Measurements from ENCODE around the gene SMIM38. TPM values are rescaled to one million over a fixed set of nuclear protein-coding genes. Genes with fewer than 3 reads are reported as not detected.

SMIM38 gene
- total and polyA plus RNA-seq, 2 experiments from 2014 or later = 0.38 TPM; not detected in 1

DNA sequence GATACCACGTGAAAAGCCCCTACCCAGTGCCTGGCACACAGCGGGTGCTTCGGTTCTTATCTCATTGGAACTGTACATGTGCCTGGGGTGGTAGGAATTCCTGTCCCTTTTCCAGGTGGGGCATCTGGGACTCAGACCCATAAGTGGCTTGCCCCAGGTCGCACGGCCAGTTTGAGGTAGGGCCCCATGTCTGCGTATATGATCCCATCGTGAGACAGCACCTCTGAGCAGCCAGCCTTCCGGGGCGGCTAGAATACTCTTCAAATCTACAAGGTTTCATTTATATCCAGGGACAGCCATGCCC, 33.5 kb upstream of the SMIM38 start (continued):
- TF ChIP-seq, protein P1, sequence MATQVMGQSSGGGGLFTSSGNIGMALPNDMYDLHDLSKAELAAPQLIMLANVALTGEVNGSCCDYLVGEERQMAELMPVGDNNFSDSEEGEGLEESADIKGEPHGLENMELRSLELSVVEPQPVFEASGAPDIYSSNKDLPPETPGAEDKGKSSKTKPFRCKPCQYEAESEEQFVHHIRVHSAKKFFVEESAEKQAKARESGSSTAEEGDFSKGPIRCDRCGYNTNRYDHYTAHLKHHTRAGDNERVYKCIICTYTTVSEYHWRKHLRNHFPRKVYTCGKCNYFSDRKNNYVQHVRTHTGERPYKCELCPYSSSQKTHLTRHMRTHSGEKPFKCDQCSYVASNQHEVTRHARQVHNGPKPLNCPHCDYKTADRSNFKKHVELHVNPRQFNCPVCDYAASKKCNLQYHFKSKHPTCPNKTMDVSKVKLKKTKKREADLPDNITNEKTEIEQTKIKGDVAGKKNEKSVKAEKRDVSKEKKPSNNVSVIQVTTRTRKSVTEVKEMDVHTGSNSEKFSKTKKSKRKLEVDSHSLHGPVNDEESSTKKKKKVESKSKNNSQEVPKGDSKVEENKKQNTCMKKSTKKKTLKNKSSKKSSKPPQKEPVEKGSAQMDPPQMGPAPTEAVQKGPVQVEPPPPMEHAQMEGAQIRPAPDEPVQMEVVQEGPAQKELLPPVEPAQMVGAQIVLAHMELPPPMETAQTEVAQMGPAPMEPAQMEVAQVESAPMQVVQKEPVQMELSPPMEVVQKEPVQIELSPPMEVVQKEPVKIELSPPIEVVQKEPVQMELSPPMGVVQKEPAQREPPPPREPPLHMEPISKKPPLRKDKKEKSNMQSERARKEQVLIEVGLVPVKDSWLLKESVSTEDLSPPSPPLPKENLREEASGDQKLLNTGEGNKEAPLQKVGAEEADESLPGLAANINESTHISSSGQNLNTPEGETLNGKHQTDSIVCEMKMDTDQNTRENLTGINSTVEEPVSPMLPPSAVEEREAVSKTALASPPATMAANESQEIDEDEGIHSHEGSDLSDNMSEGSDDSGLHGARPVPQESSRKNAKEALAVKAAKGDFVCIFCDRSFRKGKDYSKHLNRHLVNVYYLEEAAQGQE (IDR thresholded peaks at IDR 0.05; ENCODE audit: unreplicated experiment) = no peak
- TF ChIP-seq CREB1 (CRISPR knock-in tag; IDR thresholded peaks at IDR 0.05; ENCODE audit: low read depth) (no peak), ZNF331 (CRISPR knock-in tag; IDR thresholded peaks at IDR 0.05; ENCODE audit: low read depth) (no peak), EZH2phosphoT487 (IDR thresholded peaks at IDR 0.05; ENCODE audit: unreplicated experiment) (no peak)

DNA sequence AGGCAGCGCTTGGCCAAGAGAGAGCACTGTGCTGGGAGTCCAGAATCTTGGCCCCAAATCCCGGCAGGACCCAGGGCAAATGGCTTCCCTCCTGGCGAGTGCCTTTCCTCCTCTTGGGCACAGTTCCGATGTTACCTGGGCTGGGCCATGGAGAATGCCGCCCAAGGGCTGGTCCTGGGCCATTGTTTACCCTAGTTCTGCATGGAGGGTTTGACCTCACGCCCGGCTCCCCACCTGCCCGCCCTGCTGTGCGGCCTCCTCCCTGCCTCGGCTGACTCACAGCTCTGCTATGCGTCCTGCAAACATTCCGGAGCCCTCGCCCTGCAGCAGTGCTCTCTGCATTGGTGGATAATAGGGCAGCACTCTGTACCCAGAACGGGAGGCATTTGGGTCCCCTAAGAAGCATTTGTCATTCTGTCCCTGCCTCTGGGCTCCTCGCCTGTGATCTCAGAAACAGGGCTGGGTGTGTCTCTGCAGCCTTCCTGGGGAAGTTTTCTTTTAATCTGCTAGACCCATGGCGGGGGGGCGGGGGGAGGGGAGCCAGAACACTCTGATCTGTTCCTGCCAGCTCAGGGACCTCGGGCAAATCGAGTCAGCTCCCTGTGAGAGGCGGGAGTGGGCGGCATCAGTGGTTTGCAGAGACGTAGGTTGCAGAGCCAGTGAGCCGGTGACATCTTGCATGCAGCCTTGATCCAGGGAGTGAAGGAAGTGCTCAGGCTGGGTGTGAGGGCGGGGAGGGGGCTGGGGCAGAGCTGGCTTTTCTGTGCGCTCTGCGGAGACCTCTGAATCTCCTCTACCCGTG, 32.9 kb upstream of the SMIM38 start:
- peak overlapping the region; percentile 74; the same call in 1 of the 2 replicates for H3K4me2 ChIP-seq
- H3K9me2 ChIP-seq (ENCODE audit: insufficient read depth) = no peaks in the 10 kb centered on the region
- no peaks in the 10 kb centered on the region for H4K20me1 ChIP-seq (replicated peaks; ENCODE audit: insufficient read depth)
- H3K4me1 Mint-ChIP-seq = peaks cover 18% of the 10 kb centered on the region
- TF ChIP-seq JUNB (IDR thresholded peaks at IDR 0.05; ENCODE audit: unreplicated experiment) (no peak), POLR2AphosphoS5 (IDR thresholded peaks at IDR 0.05; ENCODE audit: low read depth) (0 out of 2 replicates have a peak, but pooled peaks have one; percentile 25), CREB1 (CRISPR knock-in tag; IDR thresholded peaks at IDR 0.05; ENCODE audit: low read depth) (0 out of 2 replicates have a peak, but pooled peaks have one; percentile 29)
- TF ChIP-seq, protein P2, sequence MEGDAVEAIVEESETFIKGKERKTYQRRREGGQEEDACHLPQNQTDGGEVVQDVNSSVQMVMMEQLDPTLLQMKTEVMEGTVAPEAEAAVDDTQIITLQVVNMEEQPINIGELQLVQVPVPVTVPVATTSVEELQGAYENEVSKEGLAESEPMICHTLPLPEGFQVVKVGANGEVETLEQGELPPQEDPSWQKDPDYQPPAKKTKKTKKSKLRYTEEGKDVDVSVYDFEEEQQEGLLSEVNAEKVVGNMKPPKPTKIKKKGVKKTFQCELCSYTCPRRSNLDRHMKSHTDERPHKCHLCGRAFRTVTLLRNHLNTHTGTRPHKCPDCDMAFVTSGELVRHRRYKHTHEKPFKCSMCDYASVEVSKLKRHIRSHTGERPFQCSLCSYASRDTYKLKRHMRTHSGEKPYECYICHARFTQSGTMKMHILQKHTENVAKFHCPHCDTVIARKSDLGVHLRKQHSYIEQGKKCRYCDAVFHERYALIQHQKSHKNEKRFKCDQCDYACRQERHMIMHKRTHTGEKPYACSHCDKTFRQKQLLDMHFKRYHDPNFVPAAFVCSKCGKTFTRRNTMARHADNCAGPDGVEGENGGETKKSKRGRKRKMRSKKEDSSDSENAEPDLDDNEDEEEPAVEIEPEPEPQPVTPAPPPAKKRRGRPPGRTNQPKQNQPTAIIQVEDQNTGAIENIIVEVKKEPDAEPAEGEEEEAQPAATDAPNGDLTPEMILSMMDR (conservative IDR thresholded peaks at IDR 0.05; ENCODE audit: low read depth in 2 of 2) = no peak
- TF ChIP-seq, protein P3, sequence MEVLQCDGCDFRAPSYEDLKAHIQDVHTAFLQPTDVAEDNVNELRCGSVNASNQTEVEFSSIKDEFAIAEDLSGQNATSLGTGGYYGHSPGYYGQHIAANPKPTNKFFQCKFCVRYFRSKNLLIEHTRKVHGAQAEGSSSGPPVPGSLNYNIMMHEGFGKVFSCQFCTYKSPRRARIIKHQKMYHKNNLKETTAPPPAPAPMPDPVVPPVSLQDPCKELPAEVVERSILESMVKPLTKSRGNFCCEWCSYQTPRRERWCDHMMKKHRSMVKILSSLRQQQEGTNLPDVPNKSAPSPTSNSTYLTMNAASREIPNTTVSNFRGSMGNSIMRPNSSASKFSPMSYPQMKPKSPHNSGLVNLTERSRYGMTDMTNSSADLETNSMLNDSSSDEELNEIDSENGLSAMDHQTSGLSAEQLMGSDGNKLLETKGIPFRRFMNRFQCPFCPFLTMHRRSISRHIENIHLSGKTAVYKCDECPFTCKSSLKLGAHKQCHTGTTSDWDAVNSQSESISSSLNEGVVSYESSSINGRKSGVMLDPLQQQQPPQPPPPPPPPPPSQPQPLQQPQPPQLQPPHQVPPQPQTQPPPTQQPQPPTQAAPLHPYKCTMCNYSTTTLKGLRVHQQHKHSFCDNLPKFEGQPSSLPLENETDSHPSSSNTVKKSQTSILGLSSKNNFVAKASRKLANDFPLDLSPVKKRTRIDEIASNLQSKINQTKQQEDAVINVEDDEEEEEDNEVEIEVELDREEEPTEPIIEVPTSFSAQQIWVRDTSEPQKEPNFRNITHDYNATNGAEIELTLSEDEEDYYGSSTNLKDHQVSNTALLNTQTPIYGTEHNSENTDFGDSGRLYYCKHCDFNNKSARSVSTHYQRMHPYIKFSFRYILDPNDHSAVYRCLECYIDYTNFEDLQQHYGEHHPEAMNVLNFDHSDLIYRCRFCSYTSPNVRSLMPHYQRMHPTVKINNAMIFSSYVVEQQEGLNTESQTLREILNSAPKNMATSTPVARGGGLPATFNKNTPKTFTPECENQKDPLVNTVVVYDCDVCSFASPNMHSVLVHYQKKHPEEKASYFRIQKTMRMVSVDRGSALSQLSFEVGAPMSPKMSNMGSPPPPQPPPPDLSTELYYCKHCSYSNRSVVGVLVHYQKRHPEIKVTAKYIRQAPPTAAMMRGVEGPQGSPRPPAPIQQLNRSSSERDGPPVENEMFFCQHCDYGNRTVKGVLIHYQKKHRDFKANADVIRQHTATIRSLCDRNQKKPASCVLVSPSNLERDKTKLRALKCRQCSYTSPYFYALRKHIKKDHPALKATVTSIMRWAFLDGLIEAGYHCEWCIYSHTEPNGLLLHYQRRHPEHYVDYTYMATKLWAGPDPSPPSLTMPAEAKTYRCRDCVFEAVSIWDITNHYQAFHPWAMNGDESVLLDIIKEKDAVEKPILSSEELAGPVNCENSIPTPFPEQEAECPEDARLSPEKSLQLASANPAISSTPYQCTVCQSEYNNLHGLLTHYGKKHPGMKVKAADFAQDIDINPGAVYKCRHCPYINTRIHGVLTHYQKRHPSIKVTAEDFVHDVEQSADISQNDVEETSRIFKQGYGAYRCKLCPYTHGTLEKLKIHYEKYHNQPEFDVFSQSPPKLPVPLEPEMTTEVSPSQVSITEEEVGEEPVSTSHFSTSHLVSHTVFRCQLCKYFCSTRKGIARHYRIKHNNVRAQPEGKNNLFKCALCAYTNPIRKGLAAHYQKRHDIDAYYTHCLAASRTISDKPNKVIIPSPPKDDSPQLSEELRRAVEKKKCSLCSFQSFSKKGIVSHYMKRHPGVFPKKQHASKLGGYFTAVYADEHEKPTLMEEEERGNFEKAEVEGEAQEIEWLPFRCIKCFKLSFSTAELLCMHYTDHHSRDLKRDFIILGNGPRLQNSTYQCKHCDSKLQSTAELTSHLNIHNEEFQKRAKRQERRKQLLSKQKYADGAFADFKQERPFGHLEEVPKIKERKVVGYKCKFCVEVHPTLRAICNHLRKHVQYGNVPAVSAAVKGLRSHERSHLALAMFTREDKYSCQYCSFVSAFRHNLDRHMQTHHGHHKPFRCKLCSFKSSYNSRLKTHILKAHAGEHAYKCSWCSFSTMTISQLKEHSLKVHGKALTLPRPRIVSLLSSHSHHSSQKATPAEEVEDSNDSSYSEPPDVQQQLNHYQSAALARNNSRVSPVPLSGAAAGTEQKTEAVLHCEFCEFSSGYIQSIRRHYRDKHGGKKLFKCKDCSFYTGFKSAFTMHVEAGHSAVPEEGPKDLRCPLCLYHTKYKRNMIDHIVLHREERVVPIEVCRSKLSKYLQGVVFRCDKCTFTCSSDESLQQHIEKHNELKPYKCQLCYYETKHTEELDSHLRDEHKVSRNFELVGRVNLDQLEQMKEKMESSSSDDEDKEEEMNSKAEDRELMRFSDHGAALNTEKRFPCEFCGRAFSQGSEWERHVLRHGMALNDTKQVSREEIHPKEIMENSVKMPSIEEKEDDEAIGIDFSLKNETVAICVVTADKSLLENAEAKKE (CRISPR knock-in tag; IDR thresholded peaks at IDR 0.05) = peak; percentile 45; the same call in 1 of the 2 replicates
- peak; percentile 92 for DNase-seq (ENCODE audit: low spot score)
- H3K27ac ChIP-seq (ENCODE audit: low read depth) = peak overlapping the region; percentile 60; the same call in 1 of the 2 replicates
- no peaks in the 10 kb centered on the region for H3K79me2 ChIP-seq (replicated peaks; ENCODE audit: insufficient read depth)
- peak overlapping the region; percentile 46; the same call in 1 of the 2 replicates for H3K4me3 ChIP-seq
- H3K27me3 ChIP-seq (ENCODE audit: insufficient read depth) = no peaks in the 10 kb centered on the region
- H3K4me3 Mint-ChIP-seq = peak overlapping the region; percentile 58
- ATAC-seq = peak; percentile 92
- H3K4me1 ChIP-seq (ENCODE audit: insufficient read depth) = peaks cover 23% of the 10 kb centered on the region; the same call in 1 of the 2 replicates
- peaks cover 10% of the 10 kb centered on the region for H3K27me3 Mint-ChIP-seq (ENCODE audit: insufficient read depth, low read depth, poor library complexity)
- H3F3A ChIP-seq (replicated peaks; ENCODE audit: low read depth) = no peaks in the 10 kb centered on the region
- peaks cover 3% of the 10 kb centered on the region; the same call in 1 of the 3 replicates for H3K36me3 Mint-ChIP-seq (ENCODE audit: low read depth)
- H2AFZ ChIP-seq = no peak overlapping the region; the same call in 1 of the 2 replicates
- H3K27ac Mint-ChIP-seq = peak overlapping the region; percentile 44; the same call in 1 of the 2 replicates
- H3K9me3 Mint-ChIP-seq = peaks cover 18% of the 10 kb centered on the region
- no peaks in the 10 kb centered on the region for H3K36me3 ChIP-seq (ENCODE audit: insufficient read depth)

Measured in GM23338 (cell line).